Measurements from ENCODE around the gene TMEM106A. TPM values are rescaled to one million over a fixed set of nuclear protein-coding genes. Genes with fewer than 3 reads are reported as not detected.

The TMEM106A gene
- total and polyA plus RNA-seq, 2 of the 13 experiments (the other 11 are each of a cell fraction or from before 2014, with no cell fraction given), result 16.9 to 35.9 TPM

DNA sequence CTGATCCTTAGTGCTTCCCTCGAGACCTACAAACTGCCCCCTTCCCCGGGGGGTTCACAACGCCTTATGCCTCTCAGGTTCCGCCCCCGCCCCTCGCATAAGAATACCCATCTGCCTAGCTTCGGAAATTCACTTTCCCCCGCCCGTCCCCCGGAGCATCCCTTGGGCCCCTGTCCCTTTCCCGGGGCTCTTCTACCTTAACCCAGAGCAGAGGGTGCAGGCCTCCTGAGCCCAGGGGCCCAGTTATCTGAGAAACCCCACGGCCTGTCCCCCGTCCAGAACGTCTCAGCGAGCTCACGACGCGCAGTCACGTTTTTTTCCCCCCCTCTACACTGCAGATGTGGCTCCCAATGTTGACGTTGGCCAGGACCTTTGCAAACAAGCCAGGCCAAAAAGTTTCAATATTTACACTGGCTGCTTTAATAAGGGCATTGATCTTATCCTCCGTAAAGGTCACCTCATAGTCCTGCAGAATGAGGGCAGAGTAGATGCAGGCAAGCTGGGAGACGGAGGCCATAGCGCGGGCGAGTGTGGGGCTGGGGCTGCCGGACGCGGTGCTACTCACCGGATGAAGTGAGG, 42.0 kb upstream of the TMEM106A start (continued):
- TF ChIP-seq CREM (IDR thresholded peaks at IDR 0.05), result no peak
- TF ChIP-seq CREM (CRISPR knock-in tag; IDR thresholded peaks at IDR 0.05), result no peak
- no peak for TF ChIP-seq BRD4 (CRISPR knock-in tag; IDR thresholded peaks at IDR 0.05)
- TF ChIP-seq, protein P1, sequence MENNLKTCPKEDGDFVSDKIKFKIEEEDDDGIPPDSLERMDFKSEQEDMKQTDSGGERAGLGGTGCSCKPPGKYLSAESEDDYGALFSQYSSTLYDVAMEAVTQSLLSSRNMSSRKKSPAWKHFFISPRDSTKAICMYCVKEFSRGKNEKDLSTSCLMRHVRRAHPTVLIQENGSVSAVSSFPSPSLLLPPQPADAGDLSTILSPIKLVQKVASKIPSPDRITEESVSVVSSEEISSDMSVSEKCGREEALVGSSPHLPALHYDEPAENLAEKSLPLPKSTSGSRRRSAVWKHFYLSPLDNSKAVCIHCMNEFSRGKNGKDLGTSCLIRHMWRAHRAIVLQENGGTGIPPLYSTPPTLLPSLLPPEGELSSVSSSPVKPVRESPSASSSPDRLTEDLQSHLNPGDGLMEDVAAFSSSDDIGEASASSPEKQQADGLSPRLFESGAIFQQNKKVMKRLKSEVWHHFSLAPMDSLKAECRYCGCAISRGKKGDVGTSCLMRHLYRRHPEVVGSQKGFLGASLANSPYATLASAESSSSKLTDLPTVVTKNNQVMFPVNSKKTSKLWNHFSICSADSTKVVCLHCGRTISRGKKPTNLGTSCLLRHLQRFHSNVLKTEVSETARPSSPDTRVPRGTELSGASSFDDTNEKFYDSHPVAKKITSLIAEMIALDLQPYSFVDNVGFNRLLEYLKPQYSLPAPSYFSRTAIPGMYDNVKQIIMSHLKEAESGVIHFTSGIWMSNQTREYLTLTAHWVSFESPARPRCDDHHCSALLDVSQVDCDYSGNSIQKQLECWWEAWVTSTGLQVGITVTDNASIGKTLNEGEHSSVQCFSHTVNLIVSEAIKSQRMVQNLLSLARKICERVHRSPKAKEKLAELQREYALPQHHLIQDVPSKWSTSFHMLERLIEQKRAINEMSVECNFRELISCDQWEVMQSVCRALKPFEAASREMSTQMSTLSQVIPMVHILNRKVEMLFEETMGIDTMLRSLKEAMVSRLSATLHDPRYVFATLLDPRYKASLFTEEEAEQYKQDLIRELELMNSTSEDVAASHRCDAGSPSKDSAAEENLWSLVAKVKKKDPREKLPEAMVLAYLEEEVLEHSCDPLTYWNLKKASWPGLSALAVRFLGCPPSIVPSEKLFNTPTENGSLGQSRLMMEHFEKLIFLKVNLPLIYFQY (CRISPR knock-in tag; IDR thresholded peaks at IDR 0.05; ENCODE audit: borderline replicate concordance), result no peak
- peak; percentile 43 for TF ChIP-seq POLR2G (IDR thresholded peaks at IDR 0.05; ENCODE audit: low read depth, low read length)
- peak; percentile 58; the same call in 1 of the 2 replicates for TF ChIP-seq HMG20A (CRISPR knock-in tag; IDR thresholded peaks at IDR 0.05; ENCODE audit: borderline replicate concordance)
- TF ChIP-seq ZNF441 (CRISPR knock-in tag; IDR thresholded peaks at IDR 0.05; ENCODE audit: borderline replicate concordance), result 0 out of 2 replicates have a peak, but pooled peaks have one; percentile 58
- TF ChIP-seq SRSF1 (optimal IDR thresholded peaks at IDR 0.05; ENCODE audit: low read depth, low read length), result peak; percentile 48
- TF ChIP-seq TBX2 (CRISPR knock-in tag; IDR thresholded peaks at IDR 0.05; ENCODE audit: borderline replicate concordance), result peak; percentile 78
- TF ChIP-seq BRCA1 (CRISPR knock-in tag; IDR thresholded peaks at IDR 0.05), result peak; percentile 8; the same call in 1 of the 2 replicates
- peak; percentile 20 for TF ChIP-seq RAD21 (CRISPR knock-in tag; IDR thresholded peaks at IDR 0.05)
- TF ChIP-seq KDM2A (CRISPR knock-in tag; IDR thresholded peaks at IDR 0.05; ENCODE audit: borderline replicate concordance, low read depth), result no peak; the same call in 1 of the 2 replicates
- TF ChIP-seq SNAPC2 (CRISPR knock-in tag; IDR thresholded peaks at IDR 0.05), result no peak; the same call in none of the 2 replicates
- TF ChIP-seq PRMT3 (CRISPR knock-in tag; IDR thresholded peaks at IDR 0.05; ENCODE audit: borderline replicate concordance, low read depth), result no peak
- TF ChIP-seq CCDC6 (CRISPR knock-in tag; IDR thresholded peaks at IDR 0.05), result peak; percentile 79; the same call in 1 of the 2 replicates
- peak; percentile 22 for TF ChIP-seq SPEN (CRISPR knock-in tag; IDR thresholded peaks at IDR 0.05; ENCODE audit: low read depth)
- peak; percentile 87 for TF ChIP-seq ZNF430 (CRISPR knock-in tag; IDR thresholded peaks at IDR 0.05)
- TF ChIP-seq TFAP4 (IDR thresholded peaks at IDR 0.05; ENCODE audit: borderline replicate concordance, low read depth), result peak; percentile 37; the same call in 1 of the 2 replicates
- no peak for TF ChIP-seq DMAP1 (CRISPR knock-in tag; IDR thresholded peaks at IDR 0.05)
- 0 out of 2 replicates have a peak, but pooled peaks have one; percentile 78 for TF ChIP-seq ZNF296 (CRISPR knock-in tag; conservative IDR thresholded peaks at IDR 0.05)
- peak; percentile 88 for TF ChIP-seq PAXIP1 (CRISPR knock-in tag; conservative IDR thresholded peaks at IDR 0.05)
- TF ChIP-seq MIXL1 (CRISPR knock-in tag; IDR thresholded peaks at IDR 0.05), result no peak; the same call in 1 of the 2 replicates

Measured in HepG2 (cell line).